Measurements from ENCODE around the gene SYF2. TPM values are rescaled to one million over a fixed set of nuclear protein-coding genes. Genes with fewer than 3 reads are reported as not detected.
A peak's percentile ranks its signal among the peaks of the same experiment; 100 is the strongest.

SYF2 gene
- total and polyA plus RNA-seq, 2 experiments from 2014 or later = 24.6 to 82.6 TPM

- TF ChIP-seq ZNF462 (CRISPR knock-in tag; IDR thresholded peaks at IDR 0.05) (no peak), EZH2phosphoT487 (IDR thresholded peaks at IDR 0.05; ENCODE audit: unreplicated experiment) (no peak), ETS1 (IDR thresholded peaks at IDR 0.05) (no peak), STAT1 (IDR thresholded peaks at IDR 0.05; ENCODE audit: unreplicated experiment) (no peak)
Measured at GRCh38 chr1:25243907-25244306, 11.6 kb upstream of the SYF2 start (continued).

- Histone ChIP-seq H3K4me2 (peak overlapping the region; percentile 70), H3K4me1 (ENCODE audit: insufficient read depth) (peaks cover 10% of the 10 kb centered on the region; the same call in 1 of the 2 replicates), H3K27me3 (ENCODE audit: insufficient read depth) (no peaks in the 10 kb centered on the region), H3K27ac (ENCODE audit: low read depth) (peak overlapping the region; percentile 81), H2AFZ (0 out of 2 replicates have a peak overlapping the region, but pooled peaks have one; percentile 6), H3K36me3 (ENCODE audit: insufficient read depth) (peaks cover 31% of the 10 kb centered on the region), H3K4me3 (peak overlapping the region; percentile 50), H3K79me2 (replicated peaks; ENCODE audit: insufficient read depth) (peaks cover 19% of the 10 kb centered on the region), H3K9me2 (ENCODE audit: insufficient read depth) (no peaks in the 10 kb centered on the region), H3F3A (replicated peaks; ENCODE audit: low read depth) (peaks cover 11% of the 10 kb centered on the region), H4K20me1 (replicated peaks; ENCODE audit: insufficient read depth) (no peaks in the 10 kb centered on the region; the same call in none of the 2 replicates)
- Mint-ChIP-seq H3K27ac (peak overlapping the region; percentile 99), H3K27me3 (ENCODE audit: insufficient read depth, low read depth, poor library complexity) (peaks cover 11% of the 10 kb centered on the region), H3K4me3 (peak overlapping the region; percentile 93), H3K36me3 (ENCODE audit: low read depth) (peaks cover 35% of the 10 kb centered on the region), H3K9me3 (no peaks in the 10 kb centered on the region), H3K4me1 (no peaks in the 10 kb centered on the region; the same call in 1 of the 3 replicates)
- DNase-seq (ENCODE audit: low spot score) (peak; percentile 96), ATAC-seq (peak; percentile 91)
- TF ChIP-seq EZH2phosphoT487 (IDR thresholded peaks at IDR 0.05; ENCODE audit: unreplicated experiment) (no peak), ETS1 (IDR thresholded peaks at IDR 0.05) (peak; percentile 74), ZNF462 (CRISPR knock-in tag; IDR thresholded peaks at IDR 0.05) (no peak)
Measured at GRCh38 chr1:25239681-25240541, 7.6 kb upstream of the SYF2 start.
